ENCODE data around the gene COMMD1.

DNA sequence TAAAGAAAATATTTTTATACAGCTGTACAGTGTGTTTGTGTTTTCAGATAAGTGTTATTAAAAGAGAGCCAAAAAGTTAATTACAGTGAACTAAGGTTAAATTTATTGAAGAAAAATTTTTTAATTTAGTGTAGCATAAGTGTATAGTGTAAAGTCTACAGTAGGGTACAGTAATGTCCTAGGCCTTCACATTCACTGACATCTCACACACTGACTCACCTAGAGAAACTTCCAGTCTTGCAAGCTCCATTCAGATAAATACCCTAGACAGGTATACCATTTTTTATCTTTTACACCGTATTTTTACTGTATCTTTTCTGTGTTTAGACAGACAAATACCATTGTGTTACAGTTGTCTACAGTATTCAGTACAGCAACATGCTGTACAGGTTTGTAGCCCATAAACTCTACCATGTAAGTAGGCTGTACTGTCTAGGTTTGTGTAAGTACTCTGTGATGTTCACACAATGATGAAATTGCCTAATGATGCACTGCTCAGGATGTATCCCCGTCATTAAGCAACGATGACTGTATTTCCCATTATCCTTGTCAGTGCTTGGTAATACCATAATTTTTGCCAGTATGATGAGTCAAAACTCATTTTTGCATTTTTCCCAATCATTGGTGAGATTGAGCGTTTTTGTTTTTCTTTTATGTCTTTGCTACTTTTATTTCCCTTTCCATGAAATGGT, 242.3 kb downstream of the COMMD1 start:
- no peak for TF ChIP-seq CTCF (conservative IDR thresholded peaks at IDR 0.05; ENCODE audit: low read depth, low read length)
- no peak for TF ChIP-seq EZH2phosphoT487 (IDR thresholded peaks at IDR 0.05; ENCODE audit: borderline replicate concordance, low read length)

Data from PC-3 (cell line).